ENCODE data around the gene LRATD1. TPM values are rescaled to one million over a fixed set of nuclear protein-coding genes. Genes with fewer than 3 reads are reported as not detected.
"Not testable (repeated sequence)": the region's sequence is repeated elsewhere in the genome, so short reads cannot be mapped to it uniquely, and the experiment has no call there.

LRATD1 gene
- polyA plus RNA-seq, 1 donor from 2014 or later = 81.4 TPM

DNA sequence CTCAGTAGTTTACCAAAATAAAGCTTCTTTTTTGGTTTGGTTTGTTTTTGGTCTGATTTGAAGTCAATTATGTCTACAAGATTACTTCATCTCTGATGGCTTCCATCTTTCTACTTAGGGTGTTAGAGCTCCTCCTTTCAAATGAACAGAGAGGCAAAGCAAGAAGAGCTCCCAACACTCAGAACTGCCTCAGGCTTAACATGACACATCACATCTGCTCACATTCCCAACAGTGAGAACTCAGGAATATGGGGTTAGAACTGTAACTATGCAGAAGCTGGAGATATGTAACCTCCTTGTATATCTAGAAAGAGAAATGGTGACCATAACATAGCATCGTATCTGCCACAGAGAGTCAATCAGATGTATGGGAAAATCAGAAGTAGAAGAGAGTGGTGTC, 11.4 kb upstream of the LRATD1 start:
- Histone ChIP-seq H3K9me3 (ENCODE audit: low read length) (no peaks in the 10 kb centered on the region), H3K27me3 (ENCODE audit: insufficient read depth, low read depth, low read length) (no peaks in the 10 kb centered on the region), H3K4me2 (ENCODE audit: low read length) (no peak overlapping the region), H2AFZ (ENCODE audit: low read depth, low read length) (no peak overlapping the region), H3K9me2 (ENCODE audit: insufficient read depth, low read length) (no peaks in the 10 kb centered on the region), H3K9ac (ENCODE audit: low read length) (no peak overlapping the region), H3K36me3 (ENCODE audit: insufficient read depth, low read length) (no peaks in the 10 kb centered on the region), H3F3A (ENCODE audit: insufficient read depth, low read length, poor library complexity, severe bottlenecking) (no peaks in the 10 kb centered on the region), H4K20me1 (ENCODE audit: insufficient read depth) (no peaks in the 10 kb centered on the region), H3K4me3 (ENCODE audit: low read length) (no peak overlapping the region), H3K27ac (ENCODE audit: low read length) (no peak overlapping the region), H3K79me2 (replicated peaks; ENCODE audit: insufficient read depth, low read length) (no peaks in the 10 kb centered on the region)
- TF ChIP-seq POLR2AphosphoS5 (IDR thresholded peaks at IDR 0.05) (no peak), EZH2 (IDR thresholded peaks at IDR 0.05; ENCODE audit: borderline replicate concordance, insufficient read depth, low read length, poor library complexity, severe bottlenecking) (no peak), RAD21 (conservative IDR thresholded peaks at IDR 0.05) (no peak), TAF1 (IDR thresholded peaks at IDR 0.05; ENCODE audit: low read depth) (no peak), EP300 (conservative IDR thresholded peaks at IDR 0.05; ENCODE audit: poor library complexity, severe bottlenecking) (no peak), MXI1 (conservative IDR thresholded peaks at IDR 0.05; ENCODE audit: poor library complexity, severe bottlenecking) (no peak), SMC3 (conservative IDR thresholded peaks at IDR 0.05; ENCODE audit: poor library complexity) (no peak)
- TF ChIP-seq, protein P1, sequence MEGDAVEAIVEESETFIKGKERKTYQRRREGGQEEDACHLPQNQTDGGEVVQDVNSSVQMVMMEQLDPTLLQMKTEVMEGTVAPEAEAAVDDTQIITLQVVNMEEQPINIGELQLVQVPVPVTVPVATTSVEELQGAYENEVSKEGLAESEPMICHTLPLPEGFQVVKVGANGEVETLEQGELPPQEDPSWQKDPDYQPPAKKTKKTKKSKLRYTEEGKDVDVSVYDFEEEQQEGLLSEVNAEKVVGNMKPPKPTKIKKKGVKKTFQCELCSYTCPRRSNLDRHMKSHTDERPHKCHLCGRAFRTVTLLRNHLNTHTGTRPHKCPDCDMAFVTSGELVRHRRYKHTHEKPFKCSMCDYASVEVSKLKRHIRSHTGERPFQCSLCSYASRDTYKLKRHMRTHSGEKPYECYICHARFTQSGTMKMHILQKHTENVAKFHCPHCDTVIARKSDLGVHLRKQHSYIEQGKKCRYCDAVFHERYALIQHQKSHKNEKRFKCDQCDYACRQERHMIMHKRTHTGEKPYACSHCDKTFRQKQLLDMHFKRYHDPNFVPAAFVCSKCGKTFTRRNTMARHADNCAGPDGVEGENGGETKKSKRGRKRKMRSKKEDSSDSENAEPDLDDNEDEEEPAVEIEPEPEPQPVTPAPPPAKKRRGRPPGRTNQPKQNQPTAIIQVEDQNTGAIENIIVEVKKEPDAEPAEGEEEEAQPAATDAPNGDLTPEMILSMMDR (IDR thresholded peaks at IDR 0.05; ENCODE audit: poor library complexity, severe bottlenecking) = no peak
- TF ChIP-seq, protein P2, sequence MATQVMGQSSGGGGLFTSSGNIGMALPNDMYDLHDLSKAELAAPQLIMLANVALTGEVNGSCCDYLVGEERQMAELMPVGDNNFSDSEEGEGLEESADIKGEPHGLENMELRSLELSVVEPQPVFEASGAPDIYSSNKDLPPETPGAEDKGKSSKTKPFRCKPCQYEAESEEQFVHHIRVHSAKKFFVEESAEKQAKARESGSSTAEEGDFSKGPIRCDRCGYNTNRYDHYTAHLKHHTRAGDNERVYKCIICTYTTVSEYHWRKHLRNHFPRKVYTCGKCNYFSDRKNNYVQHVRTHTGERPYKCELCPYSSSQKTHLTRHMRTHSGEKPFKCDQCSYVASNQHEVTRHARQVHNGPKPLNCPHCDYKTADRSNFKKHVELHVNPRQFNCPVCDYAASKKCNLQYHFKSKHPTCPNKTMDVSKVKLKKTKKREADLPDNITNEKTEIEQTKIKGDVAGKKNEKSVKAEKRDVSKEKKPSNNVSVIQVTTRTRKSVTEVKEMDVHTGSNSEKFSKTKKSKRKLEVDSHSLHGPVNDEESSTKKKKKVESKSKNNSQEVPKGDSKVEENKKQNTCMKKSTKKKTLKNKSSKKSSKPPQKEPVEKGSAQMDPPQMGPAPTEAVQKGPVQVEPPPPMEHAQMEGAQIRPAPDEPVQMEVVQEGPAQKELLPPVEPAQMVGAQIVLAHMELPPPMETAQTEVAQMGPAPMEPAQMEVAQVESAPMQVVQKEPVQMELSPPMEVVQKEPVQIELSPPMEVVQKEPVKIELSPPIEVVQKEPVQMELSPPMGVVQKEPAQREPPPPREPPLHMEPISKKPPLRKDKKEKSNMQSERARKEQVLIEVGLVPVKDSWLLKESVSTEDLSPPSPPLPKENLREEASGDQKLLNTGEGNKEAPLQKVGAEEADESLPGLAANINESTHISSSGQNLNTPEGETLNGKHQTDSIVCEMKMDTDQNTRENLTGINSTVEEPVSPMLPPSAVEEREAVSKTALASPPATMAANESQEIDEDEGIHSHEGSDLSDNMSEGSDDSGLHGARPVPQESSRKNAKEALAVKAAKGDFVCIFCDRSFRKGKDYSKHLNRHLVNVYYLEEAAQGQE (IDR thresholded peaks at IDR 0.05; ENCODE audit: borderline replicate concordance) = no peak

DNA sequence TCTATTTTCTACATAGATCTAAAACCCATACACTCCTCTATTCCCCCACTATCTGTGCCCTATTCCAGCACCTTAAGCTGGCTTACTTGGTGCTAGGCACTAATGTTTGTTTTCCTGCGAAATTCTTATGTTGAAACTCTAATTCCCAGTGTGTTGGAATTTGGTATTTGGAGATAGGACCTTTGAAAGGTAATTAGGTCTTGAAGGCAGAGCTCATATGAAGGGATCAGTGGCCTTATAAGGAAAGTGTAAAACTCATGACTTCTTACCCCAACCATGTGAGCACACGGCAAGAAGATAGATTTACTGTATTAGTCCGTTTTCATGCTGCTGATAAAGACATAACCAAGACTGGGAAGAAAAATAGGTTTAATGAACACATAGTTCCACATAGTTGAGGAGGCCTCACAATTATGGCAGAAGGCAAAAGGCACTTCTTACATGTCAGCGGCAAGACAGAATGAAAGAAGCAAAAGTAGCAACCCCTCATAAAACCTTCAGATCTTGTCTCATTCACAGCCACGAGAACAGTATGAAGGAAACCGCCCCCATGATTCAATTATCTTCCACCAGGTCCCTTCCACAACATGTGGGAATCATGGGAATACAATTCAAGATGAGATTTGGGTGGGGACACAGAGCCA, 10.5 kb upstream of the LRATD1 start:
- H3K79me2 ChIP-seq (replicated peaks; ENCODE audit: insufficient read depth, low read length) = no peaks in the 10 kb centered on the region

DNA sequence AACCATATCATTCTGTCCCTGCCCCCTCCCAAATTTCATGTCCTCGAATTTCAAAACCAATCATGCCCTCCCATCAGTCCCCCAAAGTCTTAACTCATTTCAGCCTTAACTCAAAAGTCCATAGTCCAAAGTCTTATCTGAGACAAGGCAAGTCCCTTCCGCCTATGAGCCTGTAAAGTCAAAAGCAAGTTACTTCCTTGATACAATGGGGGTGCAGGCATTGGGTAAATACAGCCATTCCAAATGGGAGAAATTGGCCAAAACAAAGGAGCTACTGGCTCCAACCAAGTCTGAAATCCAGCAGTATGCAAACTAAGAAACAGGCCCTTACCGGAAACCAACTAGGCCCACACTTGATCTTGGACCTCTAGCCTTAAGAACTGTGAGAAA, 10.0 kb upstream of the LRATD1 start:
- H3K9me3 ChIP-seq (ENCODE audit: low read length); H3K79me2 ChIP-seq (replicated peaks; ENCODE audit: insufficient read depth, low read length): not testable (repeated sequence)

More for the DNA sequence above, 10.5 kb upstream of the LRATD1 start:
- Histone ChIP-seq H3K4me2 (ENCODE audit: low read length) (no peak overlapping the region), H3K36me3 (ENCODE audit: insufficient read depth, low read length) (no peaks in the 10 kb centered on the region), H3K9me3 (ENCODE audit: low read length) (no peaks in the 10 kb centered on the region), H3K4me3 (ENCODE audit: low read length) (no peak overlapping the region), H3K27me3 (ENCODE audit: insufficient read depth, low read depth, low read length) (no peaks in the 10 kb centered on the region), H3F3A (ENCODE audit: insufficient read depth, low read length, poor library complexity, severe bottlenecking) (no peaks in the 10 kb centered on the region), H2AFZ (ENCODE audit: low read depth, low read length) (no peak overlapping the region), H3K9me2 (ENCODE audit: insufficient read depth, low read length) (no peaks in the 10 kb centered on the region), H3K27ac (ENCODE audit: low read length) (no peak overlapping the region), H3K9ac (ENCODE audit: low read length) (no peak overlapping the region), H4K20me1 (ENCODE audit: insufficient read depth) (no peaks in the 10 kb centered on the region)
- TF ChIP-seq, protein P2 (IDR thresholded peaks at IDR 0.05; ENCODE audit: borderline replicate concordance) = no peak
- TF ChIP-seq POLR2AphosphoS5 (IDR thresholded peaks at IDR 0.05) (no peak), SMC3 (conservative IDR thresholded peaks at IDR 0.05; ENCODE audit: poor library complexity) (no peak)

More for the DNA sequence above, 10.0 kb upstream of the LRATD1 start:
- H3K4me2 ChIP-seq (ENCODE audit: low read length); H3K4me3 ChIP-seq (ENCODE audit: low read length); H2AFZ ChIP-seq (ENCODE audit: low read depth, low read length); H3F3A ChIP-seq (ENCODE audit: insufficient read depth, low read length, poor library complexity, severe bottlenecking); H3K9ac ChIP-seq (ENCODE audit: low read length); H3K27ac ChIP-seq (ENCODE audit: low read length); H3K27me3 ChIP-seq (ENCODE audit: insufficient read depth, low read depth, low read length); H3K9me2 ChIP-seq (ENCODE audit: insufficient read depth, low read length); H3K36me3 ChIP-seq (ENCODE audit: insufficient read depth, low read length); H4K20me1 ChIP-seq (ENCODE audit: insufficient read depth): not testable (repeated sequence)

All from neural cell (in vitro differentiated cells).